Measurements from ENCODE around the gene EFHD1. TPM values are rescaled to one million over a fixed set of nuclear protein-coding genes. Genes with fewer than 3 reads are reported as not detected.
A peak's percentile ranks its signal among the peaks of the same experiment; 100 is the strongest.
"Not testable (repeated sequence)": the region's sequence is repeated elsewhere in the genome, so short reads cannot be mapped to it uniquely, and the experiment has no call there.

EFHD1 gene
- total and polyA plus RNA-seq, 2 donors: 0.33 to 14.1 TPM

DNA sequence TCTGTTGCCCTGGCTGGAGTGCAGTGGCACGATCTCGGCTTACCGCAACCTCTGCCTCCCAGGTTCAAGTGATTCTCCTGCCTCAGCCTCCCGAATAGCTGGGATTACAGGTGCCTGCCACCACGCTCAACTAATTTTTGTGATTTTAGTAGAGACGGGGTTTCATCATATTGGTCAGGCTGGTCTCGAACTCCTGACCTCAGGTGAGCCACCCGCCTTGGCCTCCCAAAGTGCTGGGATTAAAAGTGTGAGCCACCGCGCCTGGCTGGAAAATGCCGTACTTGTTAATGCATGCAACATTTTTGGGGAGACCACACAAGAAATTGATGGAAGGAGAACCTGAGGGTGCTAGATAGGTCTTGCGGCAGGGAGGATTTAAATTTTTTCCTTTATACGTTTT lies 57.7 kb downstream of the EFHD1 start:
- not testable (repeated sequence) for H3K9me3 ChIP-seq (ENCODE audit: control insufficient read depth in 2 of 2, insufficient read depth in 1 of 2, low read length in 1 of 2)
- WGBS: 98% methylated on average over 13 of the region's 13 CpGs

DNA sequence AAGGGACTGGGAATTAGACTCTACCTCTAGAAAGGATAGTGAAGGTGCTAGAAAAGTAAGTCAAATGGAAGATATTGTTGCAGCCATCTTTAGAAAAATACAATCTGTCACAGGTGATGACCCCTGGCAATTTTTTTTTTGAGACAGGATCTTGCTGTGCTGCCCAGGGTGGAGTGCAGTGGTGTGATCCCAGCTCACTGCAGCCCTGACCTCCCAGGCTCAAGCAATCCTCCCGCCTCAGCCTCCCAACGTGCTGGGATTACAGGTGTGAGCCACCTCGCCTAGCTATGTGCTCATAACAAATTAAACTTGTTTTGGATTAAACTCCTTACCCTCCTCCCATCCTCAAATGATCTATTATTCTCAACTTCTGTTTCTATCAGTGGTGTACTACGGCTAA lies 59.9 kb downstream of the EFHD1 start:
- Histone ChIP-seq H3K27ac (ENCODE audit: low read depth in 1 of 2, low read length in 1 of 2) (no peak overlapping the region), H3K36me3 (ENCODE audit: control insufficient read depth in 2 of 2, insufficient read depth in 2 of 2, low read length in 1 of 2) (no peaks in the 10 kb centered on the region), H3K9me3 (ENCODE audit: control insufficient read depth in 2 of 2, insufficient read depth in 1 of 2, low read length in 1 of 2) (no peaks in the 10 kb centered on the region), H3K27me3 (ENCODE audit: control insufficient read depth in 2 of 2, insufficient read depth in 1 of 2, low read length in 1 of 2) (no peaks in the 10 kb centered on the region), H3K4me3 (ENCODE audit: low read length in 2 of 2) (no peak overlapping the region), H3K4me1 (ENCODE audit: control insufficient read depth in 2 of 2, insufficient read depth in 2 of 2, low read length in 2 of 2) (peaks cover 0 to 4% of the 10 kb centered on the region in 2 donors)
- no peak for DNase-seq (ENCODE audit: low read depth in 6 of 9, low spot score in 9 of 9)
- WGBS: 96% methylated on average over 4 of the region's 4 CpGs

More for the DNA sequence above, 57.7 kb downstream of the EFHD1 start:
- not testable (repeated sequence) for H3K4me1 ChIP-seq (ENCODE audit: control insufficient read depth in 2 of 2, insufficient read depth in 2 of 2, low read length in 2 of 2); H3K36me3 ChIP-seq (ENCODE audit: control insufficient read depth in 2 of 2, insufficient read depth in 2 of 2, low read length in 1 of 2); H3K27ac ChIP-seq (ENCODE audit: low read depth in 1 of 2, low read length in 1 of 2); H3K4me3 ChIP-seq (ENCODE audit: low read length in 2 of 2); DNase-seq (ENCODE audit: low read depth in 6 of 9, low spot score in 9 of 9); H3K27me3 ChIP-seq (ENCODE audit: control insufficient read depth in 2 of 2, insufficient read depth in 1 of 2, low read length in 1 of 2)

DNA sequence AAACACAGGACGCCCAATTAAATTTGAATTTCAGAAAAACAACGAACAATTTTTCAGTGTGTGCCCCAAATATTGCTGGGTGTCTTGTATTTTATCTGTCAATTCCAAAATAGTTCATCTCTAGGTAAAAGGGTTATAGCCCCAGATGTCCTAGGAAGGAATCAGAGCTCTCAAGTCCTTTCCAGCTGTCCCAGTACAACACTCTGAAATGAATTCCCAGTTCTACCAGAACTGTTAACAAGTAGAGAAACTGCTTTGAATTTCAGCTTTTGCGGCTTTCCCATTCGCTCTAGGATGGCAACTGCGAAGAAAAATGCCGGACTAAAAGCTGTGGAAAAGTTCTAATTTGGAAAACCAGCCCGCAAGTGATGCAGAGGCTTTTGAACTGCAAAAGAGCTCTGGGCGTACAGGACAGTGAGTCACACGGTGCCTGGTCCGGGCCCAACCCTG lies 63.2 kb downstream of the EFHD1 start:
- no peaks in the 10 kb centered on the region for H3K9me3 ChIP-seq (ENCODE audit: control insufficient read depth in 2 of 2, insufficient read depth in 1 of 2, low read length in 1 of 2)
- peak in 1 of 9 donors; percentile 1 for DNase-seq (ENCODE audit: low read depth in 6 of 9, low spot score in 9 of 9)
- WGBS: 61% methylated on average over 10 of the region's 10 CpGs
- H3K4me3 ChIP-seq (ENCODE audit: low read length in 2 of 2): peak overlapping the region; percentile 74 to 79
- no peaks in the 10 kb centered on the region for H3K27me3 ChIP-seq (ENCODE audit: control insufficient read depth in 2 of 2, insufficient read depth in 1 of 2, low read length in 1 of 2)
- peaks cover 9 to 11% of the 10 kb centered on the region in 2 donors for H3K4me1 ChIP-seq (ENCODE audit: control insufficient read depth in 2 of 2, insufficient read depth in 2 of 2, low read length in 2 of 2)
- H3K27ac ChIP-seq (ENCODE audit: low read depth in 1 of 2, low read length in 1 of 2): peak overlapping the region; percentile 64 to 72
- no peaks in the 10 kb centered on the region for H3K36me3 ChIP-seq (ENCODE audit: control insufficient read depth in 2 of 2, insufficient read depth in 2 of 2, low read length in 1 of 2)

DNA sequence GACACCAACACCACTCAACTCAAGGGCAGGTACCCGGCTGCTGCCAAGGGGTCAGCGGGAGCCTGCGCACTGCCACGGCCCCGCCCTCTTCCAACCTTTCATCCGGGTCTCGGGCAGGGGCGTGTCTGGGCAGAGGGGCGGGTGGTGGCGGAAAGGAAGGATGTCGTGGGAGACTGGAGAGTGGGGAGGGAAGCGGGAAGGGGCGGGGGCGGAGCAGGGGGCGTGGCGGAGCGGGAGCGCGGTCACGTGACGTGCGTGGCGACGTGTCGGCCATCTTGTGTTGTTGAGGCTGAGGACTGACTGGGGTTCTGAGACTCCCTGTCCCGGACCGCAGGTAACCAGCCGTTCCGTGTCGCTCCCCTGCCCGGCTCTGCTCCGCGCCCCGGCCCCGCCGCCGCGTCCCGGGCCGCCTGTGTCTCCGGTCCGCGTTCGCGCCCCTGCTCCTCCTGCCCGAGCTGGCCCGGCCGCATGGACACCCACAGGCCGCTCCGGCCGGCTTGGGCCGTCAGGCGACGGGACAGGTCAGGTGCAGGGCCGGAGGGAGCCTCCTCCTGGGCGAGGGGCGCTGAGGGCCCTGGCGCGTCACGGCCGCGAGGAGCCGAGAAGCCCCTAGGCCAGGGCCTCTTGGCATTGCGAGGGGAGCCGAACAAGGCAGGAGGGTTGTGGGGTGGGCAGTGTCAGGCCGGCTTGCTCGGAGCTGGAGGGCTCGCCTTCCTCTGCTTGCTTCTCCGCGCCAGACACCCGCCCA lies 63.8 kb downstream of the EFHD1 start, which contains the start of gene GIGYF2:
GIGYF2 (plus strand) TSS at position 273 of the 748 bp plus-strand sequence. CDS start 37,867 bp downstream, outside the sequence.
- DNase-seq (ENCODE audit: low read depth in 6 of 9, low spot score in 9 of 9): peak; percentile 66 to 93 (median 86)
- Histone ChIP-seq H3K9me3 (ENCODE audit: control insufficient read depth in 2 of 2, insufficient read depth in 1 of 2, low read length in 1 of 2) (no peaks in the 10 kb centered on the region), H3K4me1 (ENCODE audit: control insufficient read depth in 2 of 2, insufficient read depth in 2 of 2, low read length in 2 of 2) (peaks cover 9 to 11% of the 10 kb centered on the region in 2 donors), H3K27ac (ENCODE audit: low read depth in 1 of 2, low read length in 1 of 2) (peak within 1 kb of the TSS; percentile 72 to 86), H3K27me3 (ENCODE audit: control insufficient read depth in 2 of 2, insufficient read depth in 1 of 2, low read length in 1 of 2) (no peaks in the 10 kb centered on the region), H3K36me3 (ENCODE audit: control insufficient read depth in 2 of 2, insufficient read depth in 2 of 2, low read length in 1 of 2) (no peaks in the 10 kb centered on the region), H3K4me3 (ENCODE audit: low read length in 2 of 2) (peak within 1 kb of the TSS; percentile 74 to 79)
- WGBS: under 1% methylated on average over 71 of the region's 71 CpGs

DNA sequence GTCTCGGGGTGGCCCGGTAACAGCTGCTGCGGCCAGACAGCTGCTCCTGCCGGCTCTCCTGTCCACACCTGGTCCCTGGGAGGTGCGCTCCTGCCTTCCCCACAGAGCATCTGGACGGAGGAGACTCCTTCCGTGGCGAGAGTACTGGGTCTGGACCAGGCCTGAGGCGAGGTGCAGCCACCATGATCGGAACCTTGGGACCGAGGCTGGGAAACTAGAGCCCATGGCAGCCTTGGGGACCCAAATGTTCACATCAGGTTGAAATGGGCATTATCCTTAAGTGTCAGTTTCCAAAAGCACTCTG lies 64.4 kb downstream of the EFHD1 start:
- Histone ChIP-seq H3K4me1 (ENCODE audit: control insufficient read depth in 2 of 2, insufficient read depth in 2 of 2, low read length in 2 of 2) (peaks cover 9 to 11% of the 10 kb centered on the region in 2 donors), H3K36me3 (ENCODE audit: control insufficient read depth in 2 of 2, insufficient read depth in 2 of 2, low read length in 1 of 2) (no peaks in the 10 kb centered on the region), H3K4me3 (ENCODE audit: low read length in 2 of 2) (peak overlapping the region; percentile 74 to 79), H3K27me3 (ENCODE audit: control insufficient read depth in 2 of 2, insufficient read depth in 1 of 2, low read length in 1 of 2) (no peaks in the 10 kb centered on the region), H3K27ac (ENCODE audit: low read depth in 1 of 2, low read length in 1 of 2) (peak overlapping the region; percentile 72 to 86), H3K9me3 (ENCODE audit: control insufficient read depth in 2 of 2, insufficient read depth in 1 of 2, low read length in 1 of 2) (no peaks in the 10 kb centered on the region)
- under 1% methylated on average over 11 of the region's 11 CpGs for WGBS
- DNase-seq (ENCODE audit: low read depth in 6 of 9, low spot score in 9 of 9): peak in 6 of 9 donors; percentile 4 to 45 (median 26)

DNA sequence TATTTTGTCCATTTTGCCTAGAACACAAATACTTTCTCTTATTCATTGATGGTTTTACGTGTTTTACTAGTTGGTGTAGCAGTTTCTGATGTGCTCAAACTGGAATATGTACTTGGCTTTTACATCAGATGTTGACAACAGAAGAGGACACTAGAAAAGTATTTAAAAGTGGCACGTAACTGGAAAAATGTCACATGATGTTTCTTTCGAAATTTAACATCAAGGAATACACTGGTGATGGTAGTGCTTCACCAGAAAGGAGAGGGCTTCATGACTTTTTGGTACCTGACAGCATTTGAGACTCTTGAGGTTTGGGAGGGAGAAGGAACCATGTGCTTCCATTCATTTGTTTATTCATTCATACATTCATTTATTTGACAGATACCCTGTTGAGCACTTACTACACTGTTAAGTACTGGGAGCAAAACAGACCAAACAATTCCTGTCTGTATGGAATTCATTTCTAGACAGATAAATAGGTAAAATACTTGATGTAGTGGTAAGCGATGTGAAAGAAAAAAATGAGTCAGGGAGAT lies 65.2 kb downstream of the EFHD1 start:
- Histone ChIP-seq H3K27ac (ENCODE audit: low read depth in 1 of 2, low read length in 1 of 2) (no peak overlapping the region), H3K27me3 (ENCODE audit: control insufficient read depth in 2 of 2, insufficient read depth in 1 of 2, low read length in 1 of 2) (no peaks in the 10 kb centered on the region), H3K4me3 (ENCODE audit: low read length in 2 of 2) (peak overlapping the region in 1 of 2 donors; percentile 79), H3K36me3 (ENCODE audit: control insufficient read depth in 2 of 2, insufficient read depth in 2 of 2, low read length in 1 of 2) (peaks cover under 1 to 2% of the 10 kb centered on the region in 2 donors), H3K4me1 (ENCODE audit: control insufficient read depth in 2 of 2, insufficient read depth in 2 of 2, low read length in 2 of 2) (peaks cover 9 to 11% of the 10 kb centered on the region in 2 donors), H3K9me3 (ENCODE audit: control insufficient read depth in 2 of 2, insufficient read depth in 1 of 2, low read length in 1 of 2) (no peaks in the 10 kb centered on the region)
- no peak for DNase-seq (ENCODE audit: low read depth in 6 of 9, low spot score in 9 of 9)
- WGBS: 87% methylated on average over 4 of the region's 4 CpGs

DNA sequence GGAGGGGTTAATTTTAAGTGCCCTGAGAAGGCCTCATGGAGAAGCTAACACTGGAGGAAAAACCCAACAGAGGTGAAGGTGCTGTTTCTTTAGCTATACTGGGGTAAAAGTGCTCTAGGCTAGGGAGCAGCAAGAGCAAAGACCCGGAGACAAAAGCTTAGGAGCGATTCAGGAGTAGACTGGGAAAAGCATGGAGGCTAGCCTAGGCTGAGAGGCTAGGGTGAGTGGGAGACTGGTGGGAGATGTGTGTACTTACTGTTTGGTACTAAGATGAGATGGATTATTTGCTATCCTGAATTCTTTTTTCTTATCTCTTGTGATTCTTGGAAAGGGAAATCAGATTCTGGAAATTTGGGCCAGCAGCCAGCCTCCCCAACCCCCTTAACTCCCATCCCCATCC lies 65.7 kb downstream of the EFHD1 start:
- peaks cover 6 to 7% of the 10 kb centered on the region in 2 donors for H3K36me3 ChIP-seq (ENCODE audit: control insufficient read depth in 2 of 2, insufficient read depth in 2 of 2, low read length in 1 of 2)
- DNase-seq (ENCODE audit: low read depth in 6 of 9, low spot score in 9 of 9): no peak
- peaks cover 9 to 11% of the 10 kb centered on the region in 2 donors for H3K4me1 ChIP-seq (ENCODE audit: control insufficient read depth in 2 of 2, insufficient read depth in 2 of 2, low read length in 2 of 2)
- over 99% methylated on average over 2 of the region's 2 CpGs for WGBS
- H3K27ac ChIP-seq (ENCODE audit: low read depth in 1 of 2, low read length in 1 of 2): no peak overlapping the region
- no peaks in the 10 kb centered on the region for H3K27me3 ChIP-seq (ENCODE audit: control insufficient read depth in 2 of 2, insufficient read depth in 1 of 2, low read length in 1 of 2)
- no peak overlapping the region for H3K4me3 ChIP-seq (ENCODE audit: low read length in 2 of 2)
- no peaks in the 10 kb centered on the region for H3K9me3 ChIP-seq (ENCODE audit: control insufficient read depth in 2 of 2, insufficient read depth in 1 of 2, low read length in 1 of 2)

DNA sequence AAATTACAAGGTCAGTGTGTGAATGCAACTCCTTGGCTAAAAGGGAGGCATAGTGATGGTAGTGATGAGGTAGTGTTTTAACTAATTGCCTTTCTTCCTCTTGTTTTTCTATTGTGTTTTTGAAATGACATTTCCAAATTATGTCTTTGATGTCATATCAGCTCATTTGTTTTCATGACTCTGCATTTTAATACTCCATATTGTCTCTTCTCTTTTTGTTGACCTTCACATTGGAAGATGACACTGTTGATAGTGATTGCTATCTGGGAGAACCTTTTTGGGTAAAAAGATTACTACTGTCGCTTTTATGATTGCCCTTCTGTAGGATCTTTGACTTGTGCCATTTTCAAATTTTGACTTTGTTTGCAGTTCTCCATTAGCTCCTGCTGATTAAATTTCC lies 66.8 kb downstream of the EFHD1 start:
- no peak overlapping the region for H3K4me3 ChIP-seq (ENCODE audit: low read length in 2 of 2)
- no peaks in the 10 kb centered on the region for H3K9me3 ChIP-seq (ENCODE audit: control insufficient read depth in 2 of 2, insufficient read depth in 1 of 2, low read length in 1 of 2)
- H3K27ac ChIP-seq (ENCODE audit: low read depth in 1 of 2, low read length in 1 of 2): no peak overlapping the region
- DNase-seq (ENCODE audit: low read depth in 6 of 9, low spot score in 9 of 9): no peak
- peaks cover 10 to 13% of the 10 kb centered on the region in 2 donors for H3K36me3 ChIP-seq (ENCODE audit: control insufficient read depth in 2 of 2, insufficient read depth in 2 of 2, low read length in 1 of 2)
- peaks cover 9 to 11% of the 10 kb centered on the region in 2 donors for H3K4me1 ChIP-seq (ENCODE audit: control insufficient read depth in 2 of 2, insufficient read depth in 2 of 2, low read length in 2 of 2)
- H3K27me3 ChIP-seq (ENCODE audit: control insufficient read depth in 2 of 2, insufficient read depth in 1 of 2, low read length in 1 of 2): no peaks in the 10 kb centered on the region
- WGBS: 100% methylated on average over 1 of the region's 1 CpG

DNA sequence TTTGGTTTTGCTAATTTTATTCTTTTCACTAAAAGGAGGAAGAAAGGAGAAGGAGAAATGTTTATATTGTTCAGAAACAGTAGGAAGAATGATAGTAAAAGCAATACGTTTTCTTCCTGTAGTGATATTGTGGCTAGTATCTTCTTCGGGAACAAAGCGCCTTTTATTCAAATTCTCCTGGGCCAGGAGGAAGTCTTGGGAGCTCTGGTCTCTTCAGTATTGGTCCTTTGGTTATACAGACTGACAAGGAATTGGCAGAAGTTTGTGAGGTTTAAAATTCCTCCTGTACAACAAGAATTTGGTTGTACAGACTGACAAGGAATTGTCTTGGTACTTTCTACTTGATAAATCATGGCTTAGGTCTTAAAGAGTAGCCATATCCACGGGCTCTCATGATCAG lies 73.7 kb downstream of the EFHD1 start:
- Histone ChIP-seq H3K27me3 (ENCODE audit: control insufficient read depth in 2 of 2, insufficient read depth in 1 of 2, low read length in 1 of 2) (no peaks in the 10 kb centered on the region), H3K4me1 (ENCODE audit: control insufficient read depth in 2 of 2, insufficient read depth in 2 of 2, low read length in 2 of 2) (no peaks in the 10 kb centered on the region), H3K4me3 (ENCODE audit: low read length in 2 of 2) (no peak overlapping the region), H3K27ac (ENCODE audit: low read depth in 1 of 2, low read length in 1 of 2) (no peak overlapping the region), H3K9me3 (ENCODE audit: control insufficient read depth in 2 of 2, insufficient read depth in 1 of 2, low read length in 1 of 2) (no peaks in the 10 kb centered on the region), H3K36me3 (ENCODE audit: control insufficient read depth in 2 of 2, insufficient read depth in 2 of 2, low read length in 1 of 2) (peaks cover 28 to 36% of the 10 kb centered on the region in 2 donors)
- WGBS: 97% methylated on average over 4 of the region's 4 CpGs
- DNase-seq (ENCODE audit: low read depth in 6 of 9, low spot score in 9 of 9): no peak

Data from thymus (tissue), 11 donors.